Stimulated activated memory B cell treated with anti-CD40 and anti-IgM and Interleukin-4, amounts not matched to agents 10 μg/mL and 1 μg/mL and 100 μg/mL, for 72 hours (primary cell): Measurements from ENCODE around the gene NAA80.
"Not testable (repeated sequence)": the region's sequence is repeated elsewhere in the genome, so short reads cannot be mapped to it uniquely, and the experiment has no call there.

Experiments
- ATAC-seq: fragments of 150-1000 bp; cut with Tn5 transposase; 2 replicates; pipeline ENCODE4 v1.10.0; 2021
- H3K27ac Mint-ChIP-seq: one replicate; pipeline ENCODE4 v1.8.0; 2022; ENCODE audit warnings: mild to moderate bottlenecking, mixed read lengths
- H3K27me3 Mint-ChIP-seq: one replicate; pipeline ENCODE4 v1.8.0; 2022; ENCODE audit warnings: mixed read lengths
- H3K36me3 Mint-ChIP-seq: one replicate; pipeline ENCODE4 v1.8.0; 2022; ENCODE audit warnings: mixed read lengths
- H3K4me1 Mint-ChIP-seq: one replicate; pipeline ENCODE4 v1.8.0; 2022; ENCODE audit warnings: mixed read lengths
- H3K4me3 Mint-ChIP-seq: one replicate; pipeline ENCODE4 v1.8.0; 2022; ENCODE audit warnings: mild to moderate bottlenecking, moderate library complexity, mixed read lengths
- H3K9me3 Mint-ChIP-seq: one replicate; pipeline ENCODE4 v1.8.0; 2022; ENCODE audit warnings: mixed read lengths

NAA80 gene

DNA sequence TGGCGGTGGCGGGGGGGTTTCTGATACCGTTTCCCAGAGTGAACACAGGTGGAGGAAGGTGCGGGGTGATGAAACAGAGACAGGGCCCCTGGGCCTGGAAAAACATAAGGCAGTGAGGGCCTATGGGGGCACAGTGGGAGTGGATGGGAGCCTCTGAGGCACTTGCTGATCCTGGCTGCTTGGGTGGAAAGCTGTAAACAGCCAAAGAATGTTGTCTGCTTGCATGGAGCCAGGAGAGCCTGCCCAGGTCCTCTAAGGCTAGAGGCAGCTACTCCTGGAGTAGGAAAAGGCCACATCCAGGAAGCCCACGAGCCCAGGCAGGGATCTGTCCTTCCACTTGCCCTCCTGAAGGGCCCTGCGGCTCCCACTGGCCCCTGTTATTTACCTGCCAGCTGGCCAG, 33.2 kb downstream of the NAA80 start:
- Mint-ChIP-seq H3K27ac (no peak overlapping the region), H3K4me3 (no peak overlapping the region), H3K36me3 (no peaks in the 10 kb centered on the region), H3K4me1 (no peaks in the 10 kb centered on the region), H3K9me3 (no peaks in the 10 kb centered on the region), H3K27me3 (peaks cover 9% of the 10 kb centered on the region)
- no peak for ATAC-seq

GRCh38 chr3:50265571-50265970, 33.6 kb downstream of the NAA80 start:
- no peak overlapping the region for H3K4me3 Mint-ChIP-seq
- H3K27ac Mint-ChIP-seq: no peak overlapping the region
- peaks cover 9% of the 10 kb centered on the region for H3K27me3 Mint-ChIP-seq
- no peaks in the 10 kb centered on the region for H3K36me3 Mint-ChIP-seq
- H3K4me1 Mint-ChIP-seq: peaks cover 2% of the 10 kb centered on the region
- ATAC-seq: no peak
- no peaks in the 10 kb centered on the region for H3K9me3 Mint-ChIP-seq

GRCh38 chr3:50264964-50265485, 34.2 kb downstream of the NAA80 start:
- peaks cover 9% of the 10 kb centered on the region for H3K27me3 Mint-ChIP-seq
- ATAC-seq: no peak

GRCh38 chr3:50264383-50264963, 34.7 kb downstream of the NAA80 start:
- no peak for ATAC-seq
- H3K27me3 Mint-ChIP-seq: peaks cover 9% of the 10 kb centered on the region
- H3K4me1 Mint-ChIP-seq: peaks cover 10% of the 10 kb centered on the region
- H3K4me3 Mint-ChIP-seq: no peak overlapping the region
- peak overlapping the region; percentile 37 for H3K27ac Mint-ChIP-seq
- H3K9me3 Mint-ChIP-seq: no peaks in the 10 kb centered on the region
- no peaks in the 10 kb centered on the region for H3K36me3 Mint-ChIP-seq

More at GRCh38 chr3:50264964-50265485, 34.2 kb downstream of the NAA80 start:
- H3K27ac Mint-ChIP-seq: no peak overlapping the region
- peaks cover 4% of the 10 kb centered on the region for H3K4me1 Mint-ChIP-seq
- H3K4me3 Mint-ChIP-seq: no peak overlapping the region
- H3K9me3 Mint-ChIP-seq: no peaks in the 10 kb centered on the region
- H3K36me3 Mint-ChIP-seq: no peaks in the 10 kb centered on the region

- Mint-ChIP-seq H3K9me3 (no peaks in the 10 kb centered on the region), H3K27me3 (peaks cover 9% of the 10 kb centered on the region), H3K36me3 (peaks cover 6% of the 10 kb centered on the region), H3K27ac (peak overlapping the region; percentile 37), H3K4me3 (no peak overlapping the region), H3K4me1 (peaks cover 16% of the 10 kb centered on the region)
- no peak for ATAC-seq
Observed at GRCh38 chr3:50263478-50264382, 35.5 kb downstream of the NAA80 start.

GRCh38 chr3:50262778-50263177, 36.4 kb downstream of the NAA80 start:
- H3K27me3 Mint-ChIP-seq: peaks cover 9% of the 10 kb centered on the region
- peaks cover 17% of the 10 kb centered on the region for H3K4me1 Mint-ChIP-seq
- peaks cover 15% of the 10 kb centered on the region for H3K36me3 Mint-ChIP-seq
- H3K4me3 Mint-ChIP-seq: no peak overlapping the region
- ATAC-seq: no peak
- H3K9me3 Mint-ChIP-seq: no peaks in the 10 kb centered on the region
- H3K27ac Mint-ChIP-seq: no peak overlapping the region

- Mint-ChIP-seq H3K4me1 (peaks cover 17% of the 10 kb centered on the region), H3K36me3 (peaks cover 21% of the 10 kb centered on the region)
- H3K4me3 Mint-ChIP-seq, H3K9me3 Mint-ChIP-seq, ATAC-seq, H3K27me3 Mint-ChIP-seq, H3K27ac Mint-ChIP-seq: not testable (repeated sequence)
Observed at GRCh38 chr3:50262200-50262599, 37.0 kb downstream of the NAA80 start.

DNA sequence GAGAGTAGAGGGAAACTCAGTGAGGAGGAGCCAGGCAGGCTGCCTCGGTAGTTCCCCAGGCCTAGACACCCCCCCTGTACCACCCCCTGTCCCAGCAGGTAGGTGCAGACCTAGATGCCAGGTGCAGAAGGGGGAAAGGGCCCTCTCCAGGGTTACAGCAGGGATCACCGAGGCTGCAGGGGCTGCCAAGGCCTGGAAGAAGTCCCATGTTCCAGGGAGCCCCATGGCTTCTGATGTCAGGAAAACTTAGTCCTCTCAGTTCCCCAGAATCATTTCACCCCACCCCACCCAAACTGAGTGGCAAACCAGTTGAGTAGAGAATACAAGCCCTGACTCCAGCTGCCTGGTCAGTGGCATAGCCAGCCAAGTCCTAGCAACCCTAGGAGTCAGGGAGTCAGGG, 37.7 kb downstream of the NAA80 start:
- H3K9me3 Mint-ChIP-seq: no peaks in the 10 kb centered on the region

DNA sequence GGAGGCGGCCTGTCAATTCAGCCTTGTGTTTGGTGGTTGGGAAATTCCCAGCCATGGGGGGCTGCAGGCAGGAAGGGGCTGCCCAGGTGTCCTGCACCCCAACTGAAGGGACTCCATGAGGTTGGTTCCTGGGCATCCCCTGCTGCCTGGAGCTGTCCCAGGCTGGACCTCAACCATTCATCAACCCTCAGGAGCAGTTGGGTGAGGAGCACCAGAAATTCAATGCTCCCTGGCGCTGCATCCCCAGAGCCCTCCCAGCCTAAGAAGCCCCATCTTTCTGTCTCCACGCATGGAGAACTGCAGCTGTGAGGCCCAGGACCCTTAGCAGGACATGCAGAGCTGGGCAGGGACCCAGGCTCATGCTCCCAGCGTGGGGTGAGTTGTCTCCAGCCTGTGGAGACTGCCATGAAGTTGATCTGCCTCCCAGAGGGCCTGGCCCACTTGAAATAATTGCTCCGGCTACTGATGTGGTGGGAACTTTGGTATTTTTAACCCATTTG, 38.2 kb downstream of the NAA80 start:
- Mint-ChIP-seq H3K27me3 (peaks cover 9% of the 10 kb centered on the region), H3K36me3 (peaks cover 30% of the 10 kb centered on the region), H3K4me3 (peak overlapping the region; percentile 77), H3K9me3 (no peaks in the 10 kb centered on the region), H3K4me1 (peaks cover 17% of the 10 kb centered on the region), H3K27ac (peak overlapping the region; percentile 45)
- no peak for ATAC-seq

More for the DNA sequence above, 37.7 kb downstream of the NAA80 start:
- H3K4me3 Mint-ChIP-seq: no peak overlapping the region
- peaks cover 28% of the 10 kb centered on the region for H3K36me3 Mint-ChIP-seq
- peaks cover 17% of the 10 kb centered on the region for H3K4me1 Mint-ChIP-seq
- ATAC-seq: no peak
- H3K27ac Mint-ChIP-seq: no peak overlapping the region
- peaks cover 9% of the 10 kb centered on the region for H3K27me3 Mint-ChIP-seq

- Mint-ChIP-seq H3K36me3 (peaks cover 30% of the 10 kb centered on the region), H3K9me3 (no peaks in the 10 kb centered on the region), H3K4me3 (peak overlapping the region; percentile 77), H3K27me3 (peaks cover 9% of the 10 kb centered on the region), H3K27ac (peak overlapping the region; percentile 45), H3K4me1 (peaks cover 17% of the 10 kb centered on the region)
- peak; percentile 96 for ATAC-seq
Observed at GRCh38 chr3:50260027-50260941, 38.9 kb downstream of the NAA80 start.

- H3K36me3 Mint-ChIP-seq: peaks cover 34% of the 10 kb centered on the region
- peaks cover 8% of the 10 kb centered on the region for H3K27me3 Mint-ChIP-seq
- peaks cover 22% of the 10 kb centered on the region for H3K4me1 Mint-ChIP-seq
- ATAC-seq: peak; percentile 17
- H3K4me3 Mint-ChIP-seq: peak overlapping the region; percentile 63
- peak overlapping the region; percentile 45 for H3K27ac Mint-ChIP-seq
- H3K9me3 Mint-ChIP-seq: no peaks in the 10 kb centered on the region
Observed at GRCh38 chr3:50259432-50260026, 39.7 kb downstream of the NAA80 start.

DNA sequence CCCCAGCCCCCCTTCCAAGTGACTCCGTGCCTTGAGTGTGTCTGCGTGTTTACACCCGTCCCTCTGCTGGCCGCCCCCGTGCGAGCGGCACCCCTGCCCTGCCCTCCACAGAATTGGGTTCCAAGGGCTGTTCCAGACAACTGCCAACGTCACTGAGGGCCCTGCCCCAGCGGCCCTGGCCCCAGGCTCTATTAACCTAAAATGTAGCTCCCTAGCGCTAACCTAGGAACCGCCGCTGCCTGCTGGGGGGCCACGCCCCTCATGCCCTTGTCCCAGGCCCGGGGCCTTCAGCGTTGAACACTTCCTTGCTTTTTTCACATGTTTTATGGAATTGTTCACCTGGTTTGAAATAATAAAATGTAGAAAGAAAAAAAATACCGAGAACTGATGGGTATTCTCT, 40.2 kb downstream of the NAA80 start:
- peak overlapping the region; percentile 45 for H3K27ac Mint-ChIP-seq

GRCh38 chr3:50258029-50258680, 41.0 kb downstream of the NAA80 start:
- Mint-ChIP-seq H3K4me1 (peaks cover 35% of the 10 kb centered on the region), H3K4me3 (no peak overlapping the region), H3K36me3 (peaks cover 43% of the 10 kb centered on the region), H3K27me3 (no peaks in the 10 kb centered on the region), H3K9me3 (no peaks in the 10 kb centered on the region), H3K27ac (no peak overlapping the region)
- ATAC-seq: no peak

More for the DNA sequence above, 40.2 kb downstream of the NAA80 start:
- H3K4me1 Mint-ChIP-seq: peaks cover 27% of the 10 kb centered on the region
- peaks cover 2% of the 10 kb centered on the region for H3K27me3 Mint-ChIP-seq
- ATAC-seq: no peak
- H3K9me3 Mint-ChIP-seq: no peaks in the 10 kb centered on the region
- no peak overlapping the region for H3K4me3 Mint-ChIP-seq
- H3K36me3 Mint-ChIP-seq: peaks cover 36% of the 10 kb centered on the region
